Hematopoietic multipotent progenitor cell treated with erythropoietin and hydrocortisone succinate and interleukin-3 and kit ligand, for 8 days (in vitro differentiated cells): ENCODE data around the gene EVC2.
A peak's percentile ranks its signal among the peaks of the same experiment; 100 is the strongest.
"Not testable (repeated sequence)": the region's sequence is repeated elsewhere in the genome, so short reads cannot be mapped to it uniquely, and the experiment has no call there.

ENCODE experiments used
- DNase-seq: peaks from one replicate; pipeline ENCODE4 v3.0.0-alpha.2; 2015

Gene EVC2

GRCh38 chr4:5738061-5738460, 29.7 kb upstream of the EVC2 start:
- DNase-seq = no peak

GRCh38 chr4:5735463-5735862, 27.1 kb upstream of the EVC2 start:
- no peak for DNase-seq

GRCh38 chr4:5734853-5735252, 26.5 kb upstream of the EVC2 start:
- no peak for DNase-seq

GRCh38 chr4:5732158-5732557, 23.8 kb upstream of the EVC2 start:
- DNase-seq = no peak

GRCh38 chr4:5730993-5731990, 22.9 kb upstream of the EVC2 start:
- DNase-seq = no peak

GRCh38 chr4:5730436-5730835, 22.1 kb upstream of the EVC2 start:
- no peak for DNase-seq

GRCh38 chr4:5728412-5728811, 20.1 kb upstream of the EVC2 start:
- DNase-seq = not testable (repeated sequence)

- no peak for DNase-seq
Measured at GRCh38 chr4:5724377-5724776, 16.0 kb upstream of the EVC2 start.

GRCh38 chr4:5722328-5722727, 14.0 kb upstream of the EVC2 start:
- DNase-seq = no peak

GRCh38 chr4:5721923-5722322, 13.6 kb upstream of the EVC2 start:
- DNase-seq = no peak

- no peak for DNase-seq
Measured at GRCh38 chr4:5720980-5721379, 12.6 kb upstream of the EVC2 start.

- DNase-seq = no peak
Measured at GRCh38 chr4:5720157-5720850, 11.9 kb upstream of the EVC2 start.

- DNase-seq = no peak
Measured at GRCh38 chr4:5719350-5720055, 11.1 kb upstream of the EVC2 start.

GRCh38 chr4:5718411-5718810, 10.1 kb upstream of the EVC2 start:
- DNase-seq = no peak

GRCh38 chr4:5717449-5718158, 9.2 kb upstream of the EVC2 start:
- DNase-seq = no peak

GRCh38 chr4:5716391-5716790, 8.0 kb upstream of the EVC2 start:
- DNase-seq = no peak

- no peak for DNase-seq
Measured at GRCh38 chr4:5715357-5715756, 7.0 kb upstream of the EVC2 start.

GRCh38 chr4:5713861-5714260, 5.5 kb upstream of the EVC2 start:
- DNase-seq = no peak

GRCh38 chr4:5712931-5713330, 4.6 kb upstream of the EVC2 start:
- DNase-seq = no peak

- DNase-seq = no peak
Measured at GRCh38 chr4:5712517-5712916, 4.2 kb upstream of the EVC2 start.

- no peak for DNase-seq
Measured at GRCh38 chr4:5711479-5712184, 3.3 kb upstream of the EVC2 start.

- peak; percentile 6 for DNase-seq
Measured at GRCh38 chr4:5710961-5711478, 2.7 kb upstream of the EVC2 start, which contains the start of gene EVC. Gene EVC (plus strand): TSS chr4:5711201. CDS start chr4:5711381, 180 bp downstream.
